EH (cell line): ENCODE measurements around the gene EDIL3.

Source experiments
- DNase-seq: peaks from one replicate; pipeline ENCODE4 v3.0.0-alpha.2; 2015; ENCODE audit warnings: low read depth

EDIL3 gene

GRCh38 chr5:84259283-84260045, 125.2 kb downstream of the EDIL3 start:
- DNase-seq, result no peak

- no peak for DNase-seq
Observed at GRCh38 chr5:84257061-84257460, 127.6 kb downstream of the EDIL3 start.

GRCh38 chr5:84255315-84255714, 129.4 kb downstream of the EDIL3 start:
- peak; percentile 54 for DNase-seq

GRCh38 chr5:84253946-84254345, 130.7 kb downstream of the EDIL3 start:
- DNase-seq, result no peak

GRCh38 chr5:84251503-84251902, 133.2 kb downstream of the EDIL3 start:
- DNase-seq, result no peak

GRCh38 chr5:84249918-84250630, 134.6 kb downstream of the EDIL3 start:
- DNase-seq, result peak; percentile 84

GRCh38 chr5:84248013-84248412, 136.7 kb downstream of the EDIL3 start:
- DNase-seq, result no peak

- DNase-seq, result peak; percentile 75
Observed at GRCh38 chr5:84242286-84242685, 142.4 kb downstream of the EDIL3 start.

GRCh38 chr5:84239494-84239893, 145.2 kb downstream of the EDIL3 start:
- DNase-seq, result peak; percentile 63

- DNase-seq, result no peak
Observed at GRCh38 chr5:84237126-84237525, 147.6 kb downstream of the EDIL3 start.

- no peak for DNase-seq
Observed at GRCh38 chr5:84231433-84231832, 153.2 kb downstream of the EDIL3 start.

GRCh38 chr5:84229045-84229444, 155.6 kb downstream of the EDIL3 start:
- DNase-seq, result no peak

GRCh38 chr5:84228266-84228665, 156.4 kb downstream of the EDIL3 start:
- no peak for DNase-seq

GRCh38 chr5:84227236-84227635, 157.4 kb downstream of the EDIL3 start:
- peak; percentile 49 for DNase-seq

GRCh38 chr5:84218546-84218945, 166.1 kb downstream of the EDIL3 start:
- peak; percentile 29 for DNase-seq

GRCh38 chr5:84215521-84215920, 169.2 kb downstream of the EDIL3 start:
- DNase-seq, result no peak

- DNase-seq, result no peak
Observed at GRCh38 chr5:84213861-84214260, 170.8 kb downstream of the EDIL3 start.

GRCh38 chr5:84213212-84213611, 171.5 kb downstream of the EDIL3 start:
- no peak for DNase-seq

GRCh38 chr5:84204772-84205171, 179.9 kb downstream of the EDIL3 start:
- no peak for DNase-seq

GRCh38 chr5:84202136-84202535, 182.5 kb downstream of the EDIL3 start:
- no peak for DNase-seq

GRCh38 chr5:84197538-84197937, 187.1 kb downstream of the EDIL3 start:
- no peak for DNase-seq

- no peak for DNase-seq
Observed at GRCh38 chr5:84191281-84191680, 193.4 kb downstream of the EDIL3 start.

- DNase-seq, result no peak
Observed at GRCh38 chr5:84184857-84185256, 199.8 kb downstream of the EDIL3 start.

- no peak for DNase-seq
Observed at GRCh38 chr5:84181093-84181492, 203.6 kb downstream of the EDIL3 start.
